Activated B cell treated with CpG ODN at 0.5 μM for 24 hours (primary cell): ENCODE data around the gene POLD4. TPM values are rescaled to one million over a fixed set of nuclear protein-coding genes. Genes with fewer than 3 reads are reported as not detected.

ENCODE experiments used
- ATAC-seq: fragments of 200-7000 bp; cut with Tn5 transposase; one replicate; pipeline ENCODE4 v1.10.0; 2021; ENCODE audit warnings: low read depth, mild to moderate bottlenecking, moderate library complexity
- CTCF ChIA-PET: fragments of 350-600 bp; sonication (Branson Sonifier 250); formaldehyde crosslinking; loops from one replicate; lab custom pipeline; 2021; ENCODE audit warnings: antibody characterized with exemption; lab: Charles Lee
- POLR2A ChIA-PET: fragments of 350-600 bp; sonication (Branson Sonifier 250); formaldehyde crosslinking; loops from one replicate; lab custom pipeline; 2021; ENCODE audit warnings: antibody characterized with exemption; lab: Charles Lee
- DNase-seq: peaks from one replicate; pipeline ENCODE4 v3.0.0; 2022
- H3K27ac Mint-ChIP-seq: one replicate; pipeline ENCODE4 v1.8.0; 2020; ENCODE audit warnings: mixed read lengths
- H3K27me3 Mint-ChIP-seq: one replicate; pipeline ENCODE4 v1.8.0; 2021; ENCODE audit warnings: mixed read lengths
- H3K36me3 Mint-ChIP-seq: one replicate; pipeline ENCODE4 v1.8.0; 2021; ENCODE audit warnings: low read depth, mixed read lengths
- H3K4me1 Mint-ChIP-seq: one replicate; pipeline ENCODE4 v1.8.0; 2021; ENCODE audit warnings: mixed read lengths
- H3K4me3 Mint-ChIP-seq: one replicate; pipeline ENCODE4 v1.8.0; 2020; ENCODE audit warnings: mild to moderate bottlenecking, mixed read lengths
- H3K9me3 Mint-ChIP-seq: one replicate; pipeline ENCODE4 v1.8.0; 2020; ENCODE audit warnings: mixed read lengths
- intact Hi-C: fragments of 100-400 bp; cut with micrococcal nuclease; formaldehyde crosslinking; loops from one replicate; pipeline ENCODE4 v1.15.1; 2024
- total RNA-seq: library from RNA; stranded (reverse); gene quantifications from 2 replicates; pipeline ENCODE4 v1.2.3, GENCODE V29; 2022
- TF ChIP-seq, protein P1 (sequence below): fragments of 200-600 bp; IDR thresholded peaks from one replicate; pipeline ENCODE4 v1.8.0; 2022; ENCODE audit warnings: antibody characterized with exemption, mild to moderate bottlenecking

Gene POLD4
- total RNA-seq, 1 donor from 2014 or later: 166 TPM

DNA sequence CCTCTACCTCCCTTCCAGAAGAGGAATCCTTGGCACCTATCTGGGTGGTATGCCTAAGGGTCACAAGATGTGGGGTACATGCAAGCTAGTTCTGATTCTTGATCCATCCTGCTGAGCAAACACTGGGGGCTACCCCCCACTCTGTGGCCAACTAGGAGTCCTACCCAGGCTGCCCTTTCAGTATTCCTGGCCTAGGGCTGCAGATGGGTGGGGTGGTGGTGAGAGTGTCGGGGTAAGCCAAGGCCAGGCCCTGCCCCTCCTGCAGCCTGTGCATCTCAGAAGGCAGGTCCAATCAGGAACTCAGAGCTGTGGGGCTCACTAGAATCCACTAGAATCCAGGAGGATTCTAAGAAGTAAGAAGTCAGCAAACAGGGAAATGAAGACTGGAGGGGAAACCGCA, 39.1 kb downstream of the POLD4 start:
- H3K4me1 Mint-ChIP-seq: peaks cover 22% of the 10 kb centered on the region
- ATAC-seq: no peak
- TF ChIP-seq, protein P1, sequence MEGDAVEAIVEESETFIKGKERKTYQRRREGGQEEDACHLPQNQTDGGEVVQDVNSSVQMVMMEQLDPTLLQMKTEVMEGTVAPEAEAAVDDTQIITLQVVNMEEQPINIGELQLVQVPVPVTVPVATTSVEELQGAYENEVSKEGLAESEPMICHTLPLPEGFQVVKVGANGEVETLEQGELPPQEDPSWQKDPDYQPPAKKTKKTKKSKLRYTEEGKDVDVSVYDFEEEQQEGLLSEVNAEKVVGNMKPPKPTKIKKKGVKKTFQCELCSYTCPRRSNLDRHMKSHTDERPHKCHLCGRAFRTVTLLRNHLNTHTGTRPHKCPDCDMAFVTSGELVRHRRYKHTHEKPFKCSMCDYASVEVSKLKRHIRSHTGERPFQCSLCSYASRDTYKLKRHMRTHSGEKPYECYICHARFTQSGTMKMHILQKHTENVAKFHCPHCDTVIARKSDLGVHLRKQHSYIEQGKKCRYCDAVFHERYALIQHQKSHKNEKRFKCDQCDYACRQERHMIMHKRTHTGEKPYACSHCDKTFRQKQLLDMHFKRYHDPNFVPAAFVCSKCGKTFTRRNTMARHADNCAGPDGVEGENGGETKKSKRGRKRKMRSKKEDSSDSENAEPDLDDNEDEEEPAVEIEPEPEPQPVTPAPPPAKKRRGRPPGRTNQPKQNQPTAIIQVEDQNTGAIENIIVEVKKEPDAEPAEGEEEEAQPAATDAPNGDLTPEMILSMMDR: no peak
- ChIA-PET POLR2A (interaction anchor here (0.6 to 5.1 kb wide), 4 partner anchors 25 to 56 kb away, joined by 3 to 85 read pairs (median 10); partner anchors contain the start of genes ANKRD13D and GRK2), CTCF (interaction anchor here (1.0 to 3.1 kb wide), 4 partner anchors 37 to 68 kb away, joined by 3 to 21 read pairs (median 4); no protein-coding TSS in a partner anchor)
- H3K27ac Mint-ChIP-seq: no peak overlapping the region
- intact Hi-C loops: no loop called here
- H3K4me3 Mint-ChIP-seq: no peak overlapping the region
- no peak for DNase-seq
- no peaks in the 10 kb centered on the region for H3K27me3 Mint-ChIP-seq
- no peaks in the 10 kb centered on the region for H3K9me3 Mint-ChIP-seq
- H3K36me3 Mint-ChIP-seq: peaks cover 4% of the 10 kb centered on the region

DNA sequence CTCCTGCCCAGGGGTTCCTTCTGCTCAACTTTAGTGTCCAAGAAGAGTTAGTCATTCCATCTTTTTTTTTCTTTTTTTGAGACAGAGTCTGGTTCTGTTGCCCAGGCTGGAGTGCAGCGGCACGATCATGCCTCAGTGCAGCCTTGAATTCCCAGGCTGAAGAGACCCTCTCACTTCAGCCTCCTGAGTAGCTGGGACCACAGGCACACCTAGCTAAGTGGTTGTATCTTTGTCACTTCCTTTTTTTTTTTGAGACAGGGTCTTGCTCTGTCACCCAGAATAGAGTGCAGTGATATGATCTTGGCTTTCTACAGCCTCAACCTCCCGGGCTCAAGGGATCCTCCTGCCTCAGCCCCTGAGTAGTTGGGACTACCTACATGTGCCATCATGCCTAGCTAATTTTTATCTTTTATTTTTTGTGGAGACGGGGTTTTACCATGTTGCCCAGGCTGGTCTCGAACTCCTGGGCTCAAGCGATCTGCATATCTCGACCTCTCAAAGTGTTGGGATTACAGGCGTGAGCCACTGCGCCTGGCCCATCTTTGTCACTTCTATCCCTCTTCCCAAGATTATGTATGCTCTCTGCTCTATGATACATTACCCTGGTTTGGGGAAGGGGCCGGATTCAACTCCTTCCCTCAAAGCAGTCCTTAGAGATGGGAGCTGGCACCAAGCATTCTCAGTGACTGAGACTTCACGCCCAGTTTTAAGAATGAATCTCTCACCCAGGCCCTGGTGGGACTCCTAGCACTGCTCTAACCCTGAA, 40.0 kb downstream of the POLD4 start:
- Mint-ChIP-seq H3K36me3 (peaks cover 4% of the 10 kb centered on the region), H3K9me3 (no peaks in the 10 kb centered on the region), H3K27ac (no peak overlapping the region), H3K4me3 (no peak overlapping the region), H3K4me1 (peaks cover 15% of the 10 kb centered on the region), H3K27me3 (no peaks in the 10 kb centered on the region)
- no peak for ATAC-seq
- TF ChIP-seq, protein P1: no peak
- intact Hi-C loops: no loop called here
- POLR2A ChIA-PET: interaction anchor here (1.4 to 5.1 kb wide), 2 partner anchors 24 to 47 kb away, joined by 3 to 85 read pairs; partner anchors contain the start of genes ANKRD13D and GRK2
- no peak for DNase-seq
- CTCF ChIA-PET: interaction anchor here (1.0 to 3.1 kb wide), 3 partner anchors 47 to 69 kb away, joined by 3 to 21 read pairs (median 5); no protein-coding TSS in a partner anchor

DNA sequence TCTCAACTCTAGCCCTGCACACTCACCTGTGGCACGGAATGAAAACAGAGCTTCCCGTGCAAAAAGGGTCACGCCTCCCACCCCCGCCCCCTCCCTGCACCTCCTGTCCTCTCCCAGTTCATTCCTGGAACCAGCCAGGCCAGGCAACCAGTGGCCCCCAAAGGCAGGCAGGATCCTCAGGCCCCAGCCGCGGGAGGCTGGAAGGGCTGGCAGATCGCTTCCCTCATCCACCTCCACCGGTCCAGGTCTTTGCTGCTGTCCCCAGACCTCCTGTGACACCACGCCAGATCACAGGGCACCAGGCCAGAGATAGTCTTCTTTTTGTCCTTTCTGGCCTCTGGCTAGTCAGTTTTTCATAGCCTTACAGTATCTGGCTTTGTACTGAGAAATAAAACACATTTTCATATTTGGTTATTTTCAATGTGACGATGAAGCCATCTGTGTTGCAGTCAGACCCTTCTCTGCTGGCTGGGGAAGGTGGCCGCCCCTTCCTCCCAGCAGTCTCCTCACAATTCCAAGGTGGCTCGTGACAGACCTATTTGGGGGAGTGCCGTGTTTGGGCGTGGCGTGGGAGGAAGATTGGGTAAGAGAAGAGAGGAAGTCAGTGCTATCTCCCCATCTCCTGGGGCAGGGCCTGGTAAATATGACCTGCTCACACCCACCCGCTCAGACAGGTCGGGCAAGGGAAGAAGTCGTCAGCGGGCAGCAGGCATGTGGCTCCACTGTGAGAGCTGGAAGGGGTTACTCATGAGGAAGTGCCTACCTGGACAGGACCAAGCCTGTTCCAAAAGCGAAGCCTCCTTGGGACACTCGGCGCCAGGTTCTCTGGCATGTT, 40.9 kb downstream of the POLD4 start:
- Mint-ChIP-seq H3K4me3 (no peak overlapping the region), H3K4me1 (peaks cover 11% of the 10 kb centered on the region), H3K9me3 (no peaks in the 10 kb centered on the region), H3K27ac (peak overlapping the region; percentile 72), H3K27me3 (no peaks in the 10 kb centered on the region), H3K36me3 (peaks cover under 1% of the 10 kb centered on the region)
- ATAC-seq: no peak
- ChIA-PET CTCF (no interaction called here), POLR2A (interaction anchor here (1.4 kb wide), 1 partner anchor 23 kb away, joined by 3 read pairs; the partner anchor contains the start of gene ANKRD13D)
- TF ChIP-seq, protein P1: no peak
- intact Hi-C loops: no loop called here
- DNase-seq: no peak

DNA sequence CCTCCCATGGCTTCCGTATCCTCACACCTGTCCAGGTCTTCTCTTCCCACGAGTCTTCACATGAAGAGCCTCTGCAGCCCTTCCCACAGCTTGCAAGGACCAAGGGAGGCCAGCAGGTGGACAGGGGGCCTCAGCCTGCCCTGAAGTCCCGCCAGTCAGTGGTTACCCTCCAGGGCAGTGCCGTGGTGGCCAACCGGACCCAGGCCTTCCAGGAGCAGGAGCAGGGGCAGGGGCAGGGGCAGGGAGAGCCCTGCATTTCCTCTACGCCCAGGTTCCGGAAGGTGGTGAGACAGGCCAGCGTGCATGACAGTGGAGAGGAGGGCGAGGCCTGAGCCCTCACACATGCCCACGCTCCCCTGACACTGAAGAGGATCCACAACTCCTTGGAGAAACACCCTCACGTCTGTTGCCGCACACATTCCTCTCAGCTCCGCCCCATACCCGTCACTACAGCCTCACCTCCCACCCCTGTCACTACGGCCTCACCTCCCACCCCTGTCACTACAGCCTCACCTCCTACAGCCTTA, 41.7 kb downstream of the POLD4 start:
- H3K27me3 Mint-ChIP-seq: no peaks in the 10 kb centered on the region
- no peaks in the 10 kb centered on the region for H3K9me3 Mint-ChIP-seq
- H3K4me1 Mint-ChIP-seq: peaks cover 11% of the 10 kb centered on the region
- ChIA-PET POLR2A (no interaction called here), CTCF (no interaction called here)
- H3K4me3 Mint-ChIP-seq: no peak overlapping the region
- no peak for DNase-seq
- no peak overlapping the region for H3K27ac Mint-ChIP-seq
- ATAC-seq: no peak
- intact Hi-C loops: no loop called here
- H3K36me3 Mint-ChIP-seq: no peaks in the 10 kb centered on the region
- TF ChIP-seq, protein P1: no peak
